GM04504 (cell line): Measurements from ENCODE around the gene PPM1B.
A peak's percentile ranks its signal among the peaks of the same experiment; 100 is the strongest.
"Not testable (repeated sequence)": the region's sequence is repeated elsewhere in the genome, so short reads cannot be mapped to it uniquely, and the experiment has no call there.

Experiments
- DNase-seq: peaks from one replicate; pipeline ENCODE4 v3.0.0-alpha.2; 2012; ENCODE audit warnings: low read depth

The PPM1B gene

GRCh38 chr2:44163777-44164176, 4.9 kb upstream of the PPM1B start:
- no peak for DNase-seq

GRCh38 chr2:44164617-44165016, 4.1 kb upstream of the PPM1B start:
- DNase-seq: no peak

GRCh38 chr2:44166096-44166495, 2.6 kb upstream of the PPM1B start:
- no peak for DNase-seq

- DNase-seq: no peak
These were observed 1.3 kb upstream of the PPM1B start for GRCh38 chr2:44167311-44167907.

GRCh38 chr2:44167908-44168680, 581 bp upstream of the PPM1B start:
- peak; percentile 100 for DNase-seq

- DNase-seq: no peak
These were observed 652 bp downstream of the PPM1B start for GRCh38 chr2:44169155-44169898.

- no peak for DNase-seq
These were observed 1.6 kb downstream of the PPM1B start for GRCh38 chr2:44170311-44170717.

GRCh38 chr2:44171018-44171417, 2.3 kb downstream of the PPM1B start:
- no peak for DNase-seq

GRCh38 chr2:44171442-44171841, 2.8 kb downstream of the PPM1B start:
- DNase-seq: not testable (repeated sequence)

GRCh38 chr2:44172576-44172975, 3.9 kb downstream of the PPM1B start:
- DNase-seq: no peak

- DNase-seq: no peak
These were observed 10.3 kb downstream of the PPM1B start for GRCh38 chr2:44178950-44179349.

- no peak for DNase-seq
These were observed 13.0 kb downstream of the PPM1B start for GRCh38 chr2:44181648-44182047.

GRCh38 chr2:44184106-44184505, 15.4 kb downstream of the PPM1B start:
- DNase-seq: no peak

- DNase-seq: no peak
These were observed 18.1 kb downstream of the PPM1B start for GRCh38 chr2:44186810-44187209.

- no peak for DNase-seq
These were observed 18.6 kb downstream of the PPM1B start for GRCh38 chr2:44187251-44187650.

GRCh38 chr2:44188696-44189095, 20.0 kb downstream of the PPM1B start:
- no peak for DNase-seq

- no peak for DNase-seq
These were observed 20.4 kb downstream of the PPM1B start for GRCh38 chr2:44189104-44189503.

- no peak for DNase-seq
These were observed 21.9 kb downstream of the PPM1B start for GRCh38 chr2:44190526-44190925.

GRCh38 chr2:44191739-44192138, 23.1 kb downstream of the PPM1B start:
- no peak for DNase-seq

GRCh38 chr2:44192646-44193045, 24.0 kb downstream of the PPM1B start:
- DNase-seq: no peak

- DNase-seq: no peak
These were observed 27.0 kb downstream of the PPM1B start for GRCh38 chr2:44195714-44196113.

GRCh38 chr2:44197816-44198215, 29.1 kb downstream of the PPM1B start:
- DNase-seq: no peak

GRCh38 chr2:44200011-44200410, 31.3 kb downstream of the PPM1B start:
- no peak for DNase-seq
